Stomach (tissue), 4 donors: Measurements from ENCODE around the gene OR2W1.

Experiments
- CTCF ChIP-seq, 7 experiments: fragments of 450-650 bp in 4 of 7; fragments of 200-600 bp in 3 of 7; sonication (generic) in 3 of 7; IDR thresholded peaks; one replicate each; pipeline ENCODE4 v1.5.1; 2016 to 2019; ENCODE audit warnings: antibody characterized with exemption in 7 of 7, control low read depth in 2 of 7, mild to moderate bottlenecking in 1 of 7
- EP300 ChIP-seq: sonication (generic); formaldehyde crosslinking; IDR thresholded peaks from one replicate; pipeline ENCODE4 v1.6.1; 2017; ENCODE audit warnings: antibody characterized with exemption
- POLR2A ChIP-seq, 4 donors: fragments of 450-650 bp; IDR thresholded peaks; one replicate each; pipeline ENCODE4 v1.6.1; 2016; ENCODE audit warnings: antibody characterized with exemption in 4 of 4, control low read depth in 2 of 4, mild to moderate bottlenecking in 1 of 4, moderate library complexity in 1 of 4
- POLR2AphosphoS5 ChIP-seq, 3 donors: sonication (generic); formaldehyde crosslinking; IDR thresholded peaks; one replicate each; pipeline ENCODE4 v1.6.1; 2016; ENCODE audit warnings: antibody characterized with exemption in 3 of 3

GRCh38 chr6:28996844-28997510 is 48.0 kb downstream of the OR2W1 start:
- TF ChIP-seq POLR2A (IDR thresholded peaks at IDR 0.05) (no peak), CTCF (IDR thresholded peaks at IDR 0.05) (no peak), POLR2AphosphoS5 (IDR thresholded peaks at IDR 0.05) (no peak), EP300 (no peak)
